SK-N-SH treated with all-trans-retinoic acid at 6 μM for 48 hours (cell line): ENCODE results near the gene CKAP4.

Experiments
- ATAC-seq: fragments of 200-7000 bp; cut with Tn5 transposase; 3 replicates; pipeline ENCODE4 v1.9.1; 2020; ENCODE audit warnings: mild to moderate bottlenecking, moderate library complexity
- ARNTL ChIP-seq: fragments of 450-650 bp; formaldehyde crosslinking; IDR thresholded peaks from 2 replicates; pipeline ENCODE4 v1.5.0; 2020; ENCODE audit warnings: low read depth, mild to moderate bottlenecking, moderate library complexity, borderline replicate concordance
- CREB5 ChIP-seq: fragments of 250-450 bp; sonication (Bioruptor Pico); IDR thresholded peaks from 2 replicates; pipeline ENCODE4 v1.5.1; 2020; ENCODE audit warnings: low read depth, mild to moderate bottlenecking, moderate library complexity
- CSDC2 ChIP-seq: fragments of 250-450 bp; sonication (Bioruptor Pico); IDR thresholded peaks from 2 replicates; pipeline ENCODE4 v1.5.0; 2020; ENCODE audit warnings: mild to moderate bottlenecking, moderate library complexity
- CSRNP3 ChIP-seq: fragments of 250-450 bp; sonication (Bioruptor Pico); IDR thresholded peaks from 2 replicates; pipeline ENCODE4 v1.5.1; 2021; ENCODE audit warnings: mild to moderate bottlenecking, moderate library complexity
- ESRRG ChIP-seq: fragments of 250-450 bp; sonication (Bioruptor Pico); IDR thresholded peaks from 2 replicates; pipeline ENCODE4 v1.6.1; 2021; ENCODE audit warnings: mild to moderate bottlenecking
- ISL1 ChIP-seq: fragments of 250-450 bp; sonication (Bioruptor Pico); IDR thresholded peaks from 2 replicates; pipeline ENCODE4 v2.1.2; 2022; ENCODE audit warnings: mild to moderate bottlenecking, moderate library complexity
- PATZ1 ChIP-seq: fragments of 250-450 bp; sonication (Bioruptor Pico); IDR thresholded peaks from 2 replicates; pipeline ENCODE4 v1.8.0; 2020; ENCODE audit warnings: mild to moderate bottlenecking, moderate library complexity, borderline replicate concordance
- POU6F1 ChIP-seq: fragments of 250-450 bp; sonication (Bioruptor Pico); IDR thresholded peaks from 2 replicates; pipeline ENCODE4 v1.8.0; 2021; ENCODE audit warnings: low read depth, mild to moderate bottlenecking, moderate library complexity, borderline replicate concordance
- PPARA ChIP-seq: fragments of 250-450 bp; sonication (Bioruptor Pico); IDR thresholded peaks from 2 replicates; pipeline ENCODE4 v1.5.0; 2020; ENCODE audit warnings: mild to moderate bottlenecking, borderline replicate concordance
- RARB ChIP-seq: fragments of 250-450 bp; sonication (Bioruptor Pico); IDR thresholded peaks from 2 replicates; pipeline ENCODE4 v1.8.0; 2021; ENCODE audit warnings: mild to moderate bottlenecking, moderate library complexity
- SNAI2 ChIP-seq: fragments of 250-450 bp; sonication (Bioruptor Pico); IDR thresholded peaks from 2 replicates; pipeline ENCODE4 v1.5.0; 2020; ENCODE audit warnings: mild to moderate bottlenecking, moderate library complexity
- TCF4 ChIP-seq: fragments of 250-450 bp; sonication (Bioruptor Pico); IDR thresholded peaks from 2 replicates; pipeline ENCODE4 v1.8.0; 2021; ENCODE audit warnings: mild to moderate bottlenecking, moderate library complexity, borderline replicate concordance
- TOX ChIP-seq: fragments of 250-450 bp; sonication (Bioruptor Pico); IDR thresholded peaks from 2 replicates; pipeline ENCODE4 v1.8.0; 2021; ENCODE audit warnings: mild to moderate bottlenecking, moderate library complexity, borderline replicate concordance
- TSHZ2 ChIP-seq: fragments of 250-450 bp; sonication (Bioruptor Pico); IDR thresholded peaks from 2 replicates; pipeline ENCODE4 v1.5.0; 2020; ENCODE audit warnings: mild to moderate bottlenecking, moderate library complexity
- ZC3H10 ChIP-seq: fragments of 250-450 bp; sonication (Bioruptor Pico); IDR thresholded peaks from 2 replicates; pipeline ENCODE4 v1.5.1; 2021; ENCODE audit warnings: mild to moderate bottlenecking, moderate library complexity
- ZFP3 ChIP-seq: fragments of 250-450 bp; sonication (Bioruptor Pico); IDR thresholded peaks from 2 replicates; pipeline ENCODE4 v1.5.0; 2020; ENCODE audit warnings: mild to moderate bottlenecking, moderate library complexity
- ZFP30 ChIP-seq: fragments of 450-650 bp; formaldehyde crosslinking; IDR thresholded peaks from 2 replicates; pipeline ENCODE4 v1.5.0; 2022; ENCODE audit warnings: mild to moderate bottlenecking, moderate library complexity
- ZNF565 ChIP-seq: fragments of 450-650 bp; formaldehyde crosslinking; conservative IDR thresholded peaks from 2 replicates; pipeline ENCODE4 v1.5.0; 2020; ENCODE audit warnings: low read depth, mild to moderate bottlenecking, moderate library complexity
- ZNF70 ChIP-seq: fragments of 450-650 bp; formaldehyde crosslinking; IDR thresholded peaks from 2 replicates; pipeline ENCODE4 v1.5.0; 2020; ENCODE audit warnings: mild to moderate bottlenecking, moderate library complexity

Gene CKAP4

GRCh38 chr12:106243620-106244019 lies 4.2 kb downstream of the CKAP4 start:
- TF ChIP-seq ZFP30 (CRISPR knock-in tag) (no peak), TCF4 (CRISPR knock-in tag) (no peak), POU6F1 (CRISPR knock-in tag) (no peak), TSHZ2 (CRISPR knock-in tag) (no peak)

GRCh38 chr12:106240821-106241220 lies 7.0 kb downstream of the CKAP4 start:
- no peak for ATAC-seq
- TF ChIP-seq ZFP3 (CRISPR knock-in tag) (no peak), PATZ1 (no peak), ARNTL (CRISPR knock-in tag) (no peak), CSRNP3 (no peak), ISL1 (no peak), ZC3H10 (CRISPR knock-in tag) (no peak), ZNF70 (no peak), ZNF565 (CRISPR knock-in tag) (no peak), RARB (CRISPR knock-in tag) (no peak), PPARA (CRISPR knock-in tag) (no peak), TCF4 (CRISPR knock-in tag) (no peak), ZFP30 (CRISPR knock-in tag) (no peak), ESRRG (CRISPR knock-in tag) (no peak), SNAI2 (CRISPR knock-in tag) (no peak), TSHZ2 (CRISPR knock-in tag) (no peak), POU6F1 (CRISPR knock-in tag) (no peak), CSDC2 (no peak)

More at GRCh38 chr12:106243620-106244019, 4.2 kb downstream of the CKAP4 start:
- no peak for ATAC-seq

GRCh38 chr12:106239951-106240335 lies 7.9 kb downstream of the CKAP4 start:
- no peak for TF ChIP-seq PPARA (CRISPR knock-in tag)
- TF ChIP-seq CREB5 (CRISPR knock-in tag): no peak
- TF ChIP-seq RARB (CRISPR knock-in tag): no peak
- no peak for TF ChIP-seq CSDC2
- TF ChIP-seq TSHZ2 (CRISPR knock-in tag): no peak
- TF ChIP-seq TOX: no peak
- no peak for TF ChIP-seq ZNF565 (CRISPR knock-in tag)
- no peak for TF ChIP-seq SNAI2 (CRISPR knock-in tag)
- no peak for ATAC-seq
